ENCODE results near the gene XKR3.

Gene XKR3

DNA sequence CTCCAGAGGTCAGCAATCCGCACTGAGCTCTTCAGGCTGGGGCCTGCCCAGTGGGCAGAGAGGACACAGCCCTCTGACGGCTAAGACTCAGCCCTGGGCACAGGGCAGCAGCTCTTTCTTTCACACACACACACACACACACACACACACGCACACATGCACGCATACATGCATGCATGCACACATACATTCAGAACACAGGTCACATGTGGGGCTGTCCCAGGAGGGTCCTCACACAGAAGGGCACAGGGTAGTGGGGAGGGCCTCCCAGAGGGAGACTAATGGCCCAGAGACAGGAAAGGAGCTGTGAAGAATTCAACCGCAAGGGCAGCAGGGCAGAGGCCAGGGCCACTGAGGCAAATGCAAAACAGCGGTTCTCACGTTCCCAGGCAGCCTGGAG, 20.3 kb upstream of the XKR3 start:
- TF ChIP-seq, protein P1, sequence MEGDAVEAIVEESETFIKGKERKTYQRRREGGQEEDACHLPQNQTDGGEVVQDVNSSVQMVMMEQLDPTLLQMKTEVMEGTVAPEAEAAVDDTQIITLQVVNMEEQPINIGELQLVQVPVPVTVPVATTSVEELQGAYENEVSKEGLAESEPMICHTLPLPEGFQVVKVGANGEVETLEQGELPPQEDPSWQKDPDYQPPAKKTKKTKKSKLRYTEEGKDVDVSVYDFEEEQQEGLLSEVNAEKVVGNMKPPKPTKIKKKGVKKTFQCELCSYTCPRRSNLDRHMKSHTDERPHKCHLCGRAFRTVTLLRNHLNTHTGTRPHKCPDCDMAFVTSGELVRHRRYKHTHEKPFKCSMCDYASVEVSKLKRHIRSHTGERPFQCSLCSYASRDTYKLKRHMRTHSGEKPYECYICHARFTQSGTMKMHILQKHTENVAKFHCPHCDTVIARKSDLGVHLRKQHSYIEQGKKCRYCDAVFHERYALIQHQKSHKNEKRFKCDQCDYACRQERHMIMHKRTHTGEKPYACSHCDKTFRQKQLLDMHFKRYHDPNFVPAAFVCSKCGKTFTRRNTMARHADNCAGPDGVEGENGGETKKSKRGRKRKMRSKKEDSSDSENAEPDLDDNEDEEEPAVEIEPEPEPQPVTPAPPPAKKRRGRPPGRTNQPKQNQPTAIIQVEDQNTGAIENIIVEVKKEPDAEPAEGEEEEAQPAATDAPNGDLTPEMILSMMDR (IDR thresholded peaks at IDR 0.05; ENCODE audit: borderline replicate concordance, insufficient read depth, low read depth, low read length) = no peak
- no peak overlapping the region for H3K4me3 ChIP-seq (ENCODE audit: low read depth, low read length)

GRCh38 chr22:16844529-16844928, 19.3 kb upstream of the XKR3 start:
- no peak overlapping the region for H3K4me3 ChIP-seq (ENCODE audit: low read depth, low read length)
- TF ChIP-seq, protein P1 (IDR thresholded peaks at IDR 0.05; ENCODE audit: borderline replicate concordance, insufficient read depth, low read depth, low read length) = no peak

- H3K4me3 ChIP-seq (ENCODE audit: low read depth, low read length) = no peak overlapping the region
- TF ChIP-seq, protein P1 (IDR thresholded peaks at IDR 0.05; ENCODE audit: borderline replicate concordance, insufficient read depth, low read depth, low read length) = no peak
Measured at GRCh38 chr22:16838073-16838472, 12.9 kb upstream of the XKR3 start.

- TF ChIP-seq, protein P1 (IDR thresholded peaks at IDR 0.05; ENCODE audit: borderline replicate concordance, insufficient read depth, low read depth, low read length) = no peak
Measured at GRCh38 chr22:16834971-16835370, 9.8 kb upstream of the XKR3 start.

DNA sequence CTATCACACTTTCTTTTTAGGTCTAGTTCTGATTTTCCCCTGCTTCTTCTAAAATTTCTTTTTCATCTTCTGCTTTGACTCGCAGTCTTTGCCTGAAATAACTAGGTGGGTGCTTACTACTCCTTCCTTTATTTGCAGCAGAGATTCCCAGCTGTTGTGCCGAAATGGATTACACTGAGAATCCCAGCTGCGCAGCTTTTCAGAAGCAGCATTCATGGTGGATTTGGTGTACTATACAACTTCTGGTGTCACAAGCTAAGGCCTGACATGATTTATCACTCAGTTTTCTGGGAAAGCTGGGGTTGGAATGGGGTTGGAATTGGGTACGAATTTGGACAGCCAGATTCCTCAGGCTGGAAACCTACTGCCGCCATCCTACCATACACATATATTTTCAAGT, 6.0 kb upstream of the XKR3 start:
- no peak overlapping the region for H3K4me3 ChIP-seq (ENCODE audit: low read depth, low read length)
- TF ChIP-seq, protein P1 (IDR thresholded peaks at IDR 0.05; ENCODE audit: borderline replicate concordance, insufficient read depth, low read depth, low read length) = no peak

More at GRCh38 chr22:16834971-16835370, 9.8 kb upstream of the XKR3 start:
- no peak overlapping the region for H3K4me3 ChIP-seq (ENCODE audit: low read depth, low read length)

DNA sequence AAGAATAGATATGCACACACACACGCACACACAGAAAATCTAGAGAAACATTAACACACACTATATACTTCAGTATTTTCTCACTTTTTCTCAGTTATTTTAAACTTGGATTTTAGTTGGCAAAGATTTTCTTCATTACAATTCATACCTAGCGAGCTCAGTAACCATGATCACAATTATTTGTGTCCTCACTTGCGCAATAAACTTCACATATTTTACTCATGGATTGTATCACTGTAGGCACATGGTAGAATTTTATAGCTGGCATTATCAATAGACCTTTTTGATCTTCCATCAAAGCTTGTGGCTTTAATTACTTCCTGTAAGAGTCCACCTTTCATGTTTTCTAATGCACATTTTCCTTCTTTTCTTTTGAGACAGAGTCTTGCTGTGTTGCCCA, 4.8 kb upstream of the XKR3 start:
- H3K4me3 ChIP-seq (ENCODE audit: low read depth, low read length) = no peak overlapping the region
- TF ChIP-seq, protein P1 (IDR thresholded peaks at IDR 0.05; ENCODE audit: borderline replicate concordance, insufficient read depth, low read depth, low read length) = no peak

DNA sequence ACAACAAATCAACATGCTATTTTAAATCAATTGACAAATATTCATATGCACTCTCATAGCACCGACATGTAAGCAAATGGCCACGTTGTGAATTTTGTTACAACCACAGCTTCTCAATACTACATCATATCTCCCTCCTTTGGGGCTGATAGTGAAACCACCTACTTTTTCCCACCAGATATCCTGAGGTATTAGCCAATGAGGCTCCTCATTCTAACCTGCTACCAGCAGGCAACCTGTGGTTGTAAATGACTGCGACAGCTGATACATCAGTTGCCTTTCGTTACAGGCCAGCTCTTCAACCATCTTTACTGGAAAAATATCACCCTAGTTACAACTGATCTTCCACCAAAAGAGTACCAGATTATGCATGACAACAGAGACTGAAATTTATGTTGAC, 3.7 kb upstream of the XKR3 start:
- TF ChIP-seq, protein P1 (IDR thresholded peaks at IDR 0.05; ENCODE audit: borderline replicate concordance, insufficient read depth, low read depth, low read length) = no peak
- no peak overlapping the region for H3K4me3 ChIP-seq (ENCODE audit: low read depth, low read length)
